NCI-H2081 (cell line): ENCODE measurements around the gene GRIP1.

Experiments used
- DNase-seq, 2 experiments: peaks; one replicate each; lab custom pipeline; 2025; lab: John Stamatoyannopoulos, UW

Gene GRIP1

GRCh38 chr12:66600903-66601302 is 78.0 kb downstream of the GRIP1 start:
- peak; percentile 57 to 78 for DNase-seq

DNA sequence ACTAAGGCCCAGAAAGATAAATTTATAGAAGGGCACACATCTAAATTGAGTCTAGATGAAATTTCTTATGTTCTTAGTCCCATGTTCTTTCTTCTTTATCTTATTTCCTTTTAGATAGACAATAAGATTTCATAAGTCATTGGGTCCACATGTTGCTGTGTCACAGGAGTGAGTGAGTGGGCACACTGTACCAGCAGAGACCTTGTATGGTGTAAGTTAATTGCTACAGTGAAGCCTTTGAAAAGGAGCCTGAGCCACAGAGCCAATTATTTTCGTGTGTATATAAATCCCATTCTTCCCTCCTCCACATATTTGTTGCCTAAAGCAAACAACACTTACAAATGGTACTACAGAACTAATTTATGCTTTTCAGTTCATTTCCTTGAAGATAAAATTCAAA is 79.1 kb downstream of the GRIP1 start:
- peak; percentile 34 to 64 for DNase-seq

GRCh38 chr12:66598608-66599007 is 80.3 kb downstream of the GRIP1 start:
- DNase-seq: peak in 1 of 2 experiments; percentile 30

DNA sequence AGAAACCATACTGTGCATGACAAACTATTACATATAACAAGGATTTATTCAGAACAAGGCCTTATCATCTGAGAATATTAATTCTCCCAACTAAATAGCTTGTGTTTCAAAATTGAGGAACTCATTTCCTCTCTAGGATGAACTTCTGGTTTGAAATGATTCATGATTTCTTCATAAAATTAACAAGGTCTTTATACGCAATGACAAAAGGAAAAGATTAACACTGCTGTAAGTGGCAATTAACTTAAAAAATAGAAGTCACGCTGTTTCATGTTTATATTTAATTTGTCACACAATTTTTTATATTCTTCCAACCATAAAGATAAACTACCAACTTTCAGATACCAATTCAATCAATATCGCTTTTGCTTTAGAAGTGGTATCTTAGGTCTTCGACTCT is 80.8 kb downstream of the GRIP1 start:
- DNase-seq: peak in 1 of 2 experiments; percentile 68

DNA sequence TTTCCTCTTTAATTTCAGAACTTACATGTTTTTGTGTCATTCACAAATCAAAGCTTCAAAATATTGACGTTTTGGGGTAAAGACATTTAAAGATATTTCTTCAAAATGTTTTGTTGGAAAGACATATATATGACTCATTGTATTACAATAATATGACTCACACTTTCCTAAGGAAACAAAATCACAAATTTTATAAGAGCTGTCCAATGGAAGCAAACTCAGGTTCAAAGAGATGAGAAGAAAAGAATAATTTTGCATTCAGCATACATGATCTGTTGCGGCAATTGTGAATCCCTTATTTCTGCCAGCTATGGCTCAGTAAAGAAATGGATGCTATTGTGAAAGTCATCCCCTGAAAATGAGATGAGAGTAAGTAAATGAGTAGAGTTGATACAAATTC is 82.7 kb downstream of the GRIP1 start:
- DNase-seq: no peak

DNA sequence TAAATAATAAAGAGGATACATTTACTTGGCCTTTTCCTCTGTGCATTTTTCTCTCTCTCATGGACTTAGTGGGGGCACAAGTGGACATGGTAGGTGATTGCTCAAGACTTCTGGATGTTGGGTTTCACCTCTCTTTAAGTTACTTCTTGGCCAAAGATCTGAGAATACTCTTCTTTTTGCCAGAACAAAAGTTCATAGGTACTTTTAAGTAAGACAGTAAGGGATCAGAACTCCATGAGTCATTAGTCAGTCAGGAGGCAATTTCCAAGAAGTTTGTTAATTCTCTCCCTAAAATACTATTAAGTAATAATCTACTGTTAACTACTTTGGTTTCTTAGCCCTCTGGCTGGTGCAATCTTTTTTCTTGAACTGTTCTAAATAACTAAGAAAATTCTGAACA is 84.2 kb downstream of the GRIP1 start:
- DNase-seq: no peak

GRCh38 chr12:66590275-66590985 is 88.4 kb downstream of the GRIP1 start:
- peak in 1 of 2 experiments; percentile 57 for DNase-seq

GRCh38 chr12:66589095-66589494 is 89.8 kb downstream of the GRIP1 start:
- no peak for DNase-seq

- no peak for DNase-seq
Measured at GRCh38 chr12:66587912-66588311, 91.0 kb downstream of the GRIP1 start.

- no peak for DNase-seq
Measured at GRCh38 chr12:66584673-66585072, 94.2 kb downstream of the GRIP1 start.

DNA sequence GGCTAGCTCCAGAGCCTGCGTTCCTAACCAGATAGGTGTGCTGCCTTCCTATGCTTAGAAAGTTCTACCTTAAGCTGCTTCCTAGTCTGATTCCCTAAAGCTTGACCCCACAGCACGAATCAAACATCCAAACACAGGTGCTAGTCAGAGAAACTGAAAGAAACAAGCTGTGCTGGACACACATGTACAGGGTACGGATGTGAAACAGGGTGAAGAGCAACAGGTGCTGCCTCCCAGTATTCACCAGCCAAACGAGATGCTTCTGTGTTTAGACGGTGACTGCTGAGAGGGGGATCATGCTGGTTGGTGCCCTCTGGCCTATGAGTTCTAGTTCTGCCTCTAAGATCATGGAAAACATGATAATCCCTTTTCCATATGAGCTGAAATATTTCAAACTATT is 105.3 kb downstream of the GRIP1 start:
- DNase-seq: no peak

GRCh38 chr12:66572845-66573244 is 106.0 kb downstream of the GRIP1 start:
- DNase-seq: no peak

DNA sequence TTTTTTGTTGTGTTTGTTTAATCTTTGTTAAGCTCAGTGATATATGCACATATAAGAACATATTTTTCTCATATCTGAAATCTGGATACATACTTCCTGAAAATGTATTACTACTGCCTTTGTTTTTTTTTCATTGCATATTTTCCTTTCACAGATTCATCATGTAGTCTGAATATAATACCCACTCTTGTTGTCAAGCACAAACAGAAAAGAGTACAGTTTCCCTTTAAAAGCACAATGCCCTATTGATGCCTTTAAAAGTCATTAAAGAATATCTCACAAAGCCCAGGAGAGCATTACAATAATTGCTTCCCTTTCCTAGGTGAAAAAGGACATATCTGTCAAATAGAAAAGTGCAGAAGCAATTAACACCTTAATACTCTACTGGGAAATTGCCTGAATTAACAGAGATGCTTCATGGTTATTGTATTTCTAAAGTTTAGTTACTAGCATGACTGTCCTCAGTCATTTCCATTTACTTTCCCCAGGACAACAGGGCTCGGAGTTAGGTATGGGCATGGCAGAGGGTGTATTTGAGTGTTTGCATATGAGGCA is 107.4 kb downstream of the GRIP1 start:
- no peak for DNase-seq

GRCh38 chr12:66563220-66563619 is 115.7 kb downstream of the GRIP1 start:
- DNase-seq: no peak

- no peak for DNase-seq
Measured at GRCh38 chr12:66555113-66555512, 123.8 kb downstream of the GRIP1 start.

DNA sequence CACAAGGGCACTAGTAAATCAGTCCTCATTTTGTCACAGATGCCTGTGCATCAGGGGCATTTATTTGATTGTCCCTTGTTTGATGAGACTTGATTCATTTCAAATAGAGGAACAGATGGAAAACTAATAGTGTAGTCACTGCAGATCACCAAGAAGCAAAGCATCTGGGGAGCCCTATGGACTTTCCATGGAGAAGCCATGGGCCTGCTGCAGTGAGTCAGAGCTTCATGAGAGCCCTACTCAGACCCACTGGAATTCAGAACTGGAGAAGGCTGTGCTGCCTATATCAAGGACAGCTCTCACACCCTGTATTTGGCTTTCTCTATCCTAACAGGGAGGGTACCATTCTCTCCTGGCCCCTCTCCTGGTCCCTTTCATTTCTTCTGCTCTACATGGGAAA is 126.2 kb downstream of the GRIP1 start:
- DNase-seq: no peak

DNA sequence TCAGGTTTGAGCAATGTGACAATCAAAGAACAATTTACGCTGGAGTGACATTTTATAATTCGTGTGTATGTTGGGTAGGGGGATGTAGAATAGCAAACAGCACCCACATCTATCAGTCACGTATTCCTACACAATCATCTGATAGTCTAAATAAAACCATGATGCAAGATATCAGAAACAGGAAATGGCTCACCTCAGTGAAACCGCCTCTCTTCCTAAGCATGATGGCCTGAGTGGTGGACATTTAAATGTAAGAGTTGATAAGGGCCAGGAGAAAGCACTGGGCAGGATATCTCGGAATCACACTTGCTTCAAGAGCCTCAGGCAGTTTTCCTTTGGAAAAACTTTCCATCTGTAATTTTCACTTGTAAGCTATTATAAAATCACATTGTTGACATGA is 128.2 kb downstream of the GRIP1 start:
- DNase-seq: no peak

- DNase-seq: no peak
Measured at GRCh38 chr12:66549050-66549389, 129.9 kb downstream of the GRIP1 start.

- no peak for DNase-seq
Measured at GRCh38 chr12:66548338-66549049, 130.4 kb downstream of the GRIP1 start.

- DNase-seq: no peak
Measured at GRCh38 chr12:66541426-66541825, 137.4 kb downstream of the GRIP1 start.

DNA sequence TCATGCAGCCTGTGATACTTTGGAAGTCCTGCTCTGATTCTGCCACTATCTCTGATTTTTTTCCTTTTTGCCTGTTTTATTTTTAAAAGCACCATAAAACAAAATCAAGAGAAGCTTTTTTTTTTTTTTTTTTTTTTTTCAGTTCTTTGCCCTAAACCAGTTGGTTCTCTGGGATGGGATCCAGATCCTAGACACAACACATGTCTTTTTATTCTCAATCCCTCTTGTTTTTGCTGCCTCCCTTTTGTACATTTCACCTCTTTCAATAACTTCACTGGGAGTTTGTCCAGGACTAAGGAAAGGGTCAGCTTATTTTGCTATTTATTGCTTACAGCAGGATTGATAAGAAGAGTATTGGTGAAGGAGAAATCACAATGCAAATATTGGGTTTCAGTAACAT is 139.4 kb downstream of the GRIP1 start:
- no peak for DNase-seq

DNA sequence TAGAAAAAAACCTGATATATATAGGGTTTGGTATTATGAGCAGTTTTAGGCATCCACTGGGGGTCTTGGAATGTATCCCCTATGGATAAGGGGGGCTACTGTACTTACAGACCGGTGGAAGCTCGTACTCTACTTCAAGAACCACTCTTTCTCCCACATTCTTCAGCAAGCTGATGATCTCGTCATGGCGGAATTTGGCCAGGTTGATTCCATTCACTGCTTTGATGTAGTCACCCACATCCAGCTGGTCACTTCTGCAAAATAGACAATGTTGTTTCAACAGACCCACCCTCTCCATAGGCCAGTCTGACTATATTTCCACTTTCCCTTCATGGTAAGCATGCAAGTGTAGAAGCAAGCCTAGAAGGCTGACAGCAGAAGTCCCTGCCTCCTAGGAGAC is 139.9 kb downstream of the GRIP1 start:
- DNase-seq: no peak

DNA sequence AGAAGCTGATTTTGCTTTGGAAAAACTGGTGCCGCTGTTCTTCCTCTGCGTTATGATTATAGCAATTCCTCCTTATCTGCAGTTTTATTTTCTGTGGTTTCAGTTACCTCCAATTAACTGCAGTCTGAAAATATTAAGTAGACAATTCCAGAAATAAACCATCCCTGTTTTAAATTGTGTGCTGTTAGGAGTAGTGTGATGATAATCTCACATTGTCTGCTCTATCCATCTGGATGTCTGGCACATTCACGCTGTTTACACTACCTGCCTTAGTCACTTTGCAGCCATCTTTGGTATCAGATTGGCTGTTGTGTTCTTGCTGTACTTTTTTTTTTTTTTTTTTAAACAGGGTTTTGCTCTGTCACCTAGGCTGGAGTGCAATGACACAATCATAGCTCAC is 141.0 kb downstream of the GRIP1 start:
- DNase-seq: no peak

DNA sequence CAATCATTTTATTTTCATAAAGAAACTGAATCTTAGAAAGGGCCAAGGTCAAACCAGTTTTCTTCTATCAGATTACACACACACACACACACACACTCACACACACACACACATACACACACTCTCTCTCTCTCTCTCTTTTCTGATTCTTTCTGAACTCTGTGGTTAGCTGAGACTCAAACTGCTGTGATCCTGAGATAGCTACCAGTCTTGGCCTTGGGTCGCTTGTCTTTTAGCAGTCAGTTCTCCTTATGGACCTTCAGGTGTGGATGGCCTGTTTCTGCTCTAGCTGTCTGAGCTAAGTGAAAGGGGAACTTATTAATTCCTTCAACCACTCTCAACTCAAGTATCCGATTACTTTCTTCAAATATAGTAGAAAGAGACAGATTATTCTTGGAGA is 145.1 kb downstream of the GRIP1 start:
- no peak for DNase-seq
